Natural killer cell (primary cell): ENCODE data around the gene S100A2. TPM values are rescaled to one million over a fixed set of nuclear protein-coding genes. Genes with fewer than 3 reads are reported as not detected.

Experiments used
- ATAC-seq, 3 donors: fragments of 150-1000 bp in 2 of 3; fragments of 200-7000 bp in 1 of 3; cut with Tn5 transposase; 1 replicate in 1 of 3; 2 replicates in 2 of 3; pipeline ENCODE4 v1.10.0; 2021; ENCODE audit warnings: mild to moderate bottlenecking in 2 of 3, moderate library complexity in 2 of 3
- DNase-seq, 2 donors: peaks; one replicate each; pipeline versions ENCODE4 v3.0.0 to v3.0.0-alpha.2; 2013 to 2021; ENCODE audit warnings: mixed read lengths in 1 of 2
- H3K27ac ChIP-seq: one replicate; pipeline ENCODE4 v1.5.1; 2013; ENCODE audit warnings: mild to moderate bottlenecking, low read length
- H3K27me3 ChIP-seq: one replicate; pipeline ENCODE4 v1.6.1; 2013; ENCODE audit warnings: low read length; ENCODE audit not compliant: control insufficient read depth, insufficient read depth
- H3K36me3 ChIP-seq: one replicate; pipeline ENCODE4 v1.6.1; 2013; ENCODE audit warnings: low read length; ENCODE audit not compliant: control insufficient read depth, insufficient read depth
- H3K4me1 ChIP-seq: one replicate; pipeline ENCODE4 v1.6.1; 2013; ENCODE audit warnings: low read length; ENCODE audit not compliant: control insufficient read depth, insufficient read depth
- H3K4me3 ChIP-seq: one replicate; pipeline ENCODE4 v1.5.1; 2013; ENCODE audit warnings: low read length
- H3K9me3 ChIP-seq: one replicate; pipeline ENCODE4 v1.6.1; 2013; ENCODE audit warnings: low read length; ENCODE audit not compliant: control insufficient read depth, insufficient read depth
- H3K27ac Mint-ChIP-seq, 2 donors: one replicate each; pipeline ENCODE4 v1.8.0; 2022; ENCODE audit warnings: mild to moderate bottlenecking in 2 of 2, mixed read lengths in 2 of 2, moderate library complexity in 1 of 2
- H3K27me3 Mint-ChIP-seq, 2 donors: one replicate each; pipeline ENCODE4 v1.8.0; 2022; ENCODE audit warnings: low read depth in 2 of 2, mixed read lengths in 2 of 2
- H3K36me3 Mint-ChIP-seq: one replicate; pipeline ENCODE4 v1.8.0; 2022; ENCODE audit warnings: mixed read lengths
- H3K4me1 Mint-ChIP-seq, 2 donors: one replicate each; pipeline ENCODE4 v1.8.0; 2022; ENCODE audit warnings: mixed read lengths in 2 of 2
- H3K4me3 Mint-ChIP-seq: one replicate; pipeline ENCODE4 v1.8.0; 2022; ENCODE audit warnings: mild to moderate bottlenecking, moderate library complexity, mixed read lengths
- H3K9me3 Mint-ChIP-seq, 2 donors: one replicate each; pipeline ENCODE4 v1.8.0; 2022; ENCODE audit warnings: mixed read lengths in 2 of 2
- CTCF ChIP-seq: fragments of 200-600 bp; IDR thresholded peaks from one replicate; pipeline ENCODE4 v1.8.0; 2022; ENCODE audit warnings: antibody characterized with exemption
- WGBS: methylation state at CpG from one replicate; pipeline ENCODE4 v1.1.7; 2013; ENCODE audit warnings: missing lambda C conversion rate; ENCODE audit not compliant: insufficient coverage; 5-methylcytosine and 5-hydroxymethylcytosine counted together
- intact Hi-C: fragments of 100-400 bp; cut with micrococcal nuclease; formaldehyde crosslinking; loops from one replicate; pipeline ENCODE4 v1.14.2; 2022
- total RNA-seq, 4 donors: library from RNA; stranded (reverse); fragments of 120-200 nt in 1 of 4; gene quantifications; one replicate each; pipeline versions ENCODE4 v1.2.3 to v1.2.4, GENCODE V29; 2013 to 2022

S100A2 gene
- total RNA-seq, 3 donors from 2014 or later (not counting 1 experiment from before 2014, with no cell fraction given), result not detected

- Histone ChIP-seq H3K4me1 (peaks cover 69% of the 10 kb centered on the region), H3K27me3 (no peaks in the 10 kb centered on the region), H3K9me3 (no peaks in the 10 kb centered on the region), H3K4me3 (no peak overlapping the region), H3K27ac (peak overlapping the region; percentile 65), H3K36me3 (peaks cover 20% of the 10 kb centered on the region)
- Mint-ChIP-seq H3K27me3 (peaks cover 0 to 8% of the 10 kb centered on the region in 2 donors), H3K4me3 (peak overlapping the region; percentile 98), H3K27ac (peak overlapping the region; percentile 94 to 98), H3K4me1 (peaks cover 47 to 75% of the 10 kb centered on the region in 2 donors), H3K36me3 (no peaks in the 10 kb centered on the region), H3K9me3 (no peaks in the 10 kb centered on the region)
- WGBS, result 89% methylated on average over 8 of the region's 8 CpGs
- TF ChIP-seq CTCF, result no peak
- no peak for DNase-seq
- intact Hi-C loops, result no loop called here
- ATAC-seq, result no peak
Observed at GRCh38 chr1:153546371-153546770, 19.3 kb downstream of the S100A2 start.

DNA sequence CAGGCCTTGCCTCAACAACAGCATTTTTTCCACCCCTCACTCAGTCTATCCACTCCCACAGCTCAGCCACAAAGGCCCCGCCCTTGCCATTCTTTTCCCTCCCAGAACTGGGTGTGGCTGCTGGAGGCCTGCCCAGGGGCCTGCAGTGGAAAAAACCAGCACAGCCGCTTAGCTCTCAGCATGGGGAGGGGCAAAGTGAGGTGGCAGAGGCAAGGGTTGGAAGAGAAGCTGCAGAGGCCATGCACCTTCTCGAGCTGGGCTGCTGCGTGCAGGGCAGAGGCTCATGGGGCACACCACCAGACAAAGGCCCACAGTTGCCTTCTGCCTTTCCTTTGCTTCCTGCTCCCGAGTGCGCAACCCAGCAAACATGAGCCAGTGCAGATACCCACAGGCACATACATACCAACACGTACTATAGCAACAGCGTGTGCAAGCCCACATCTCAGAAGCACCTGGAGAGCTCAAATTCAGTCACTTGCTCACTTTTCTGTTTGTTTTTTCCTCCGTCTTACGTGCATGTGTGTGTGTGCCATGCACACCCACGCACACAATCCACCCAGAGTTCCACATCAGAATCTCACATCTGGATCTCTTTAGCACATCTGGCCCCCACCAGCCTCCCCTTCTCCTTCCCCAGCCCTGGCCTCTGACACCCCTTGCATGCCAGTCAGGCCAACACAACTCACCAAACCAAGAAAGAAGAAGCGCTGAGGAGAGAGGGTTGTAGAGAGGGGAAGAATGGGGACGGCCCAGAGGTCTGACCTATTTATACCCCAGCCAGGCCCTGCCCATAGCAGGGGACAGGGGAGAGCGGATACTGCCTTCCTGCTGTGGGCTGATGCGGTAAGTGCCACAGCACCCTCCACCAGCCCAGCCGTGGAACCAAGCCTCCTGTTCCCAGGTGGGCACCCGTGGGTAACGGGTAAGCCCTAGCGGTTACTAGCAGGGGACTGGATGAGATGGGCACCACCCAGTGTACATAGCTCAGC lies 20.3 kb downstream of the S100A2 start, which contains the start of gene S100A4:
TSS of gene S100A4 (minus strand) at position 740 of the 989 bp plus-strand sequence. CDS start 1,012 bp downstream, outside the sequence.
- Mint-ChIP-seq H3K9me3 (no peaks in the 10 kb centered on the region), H3K4me1 (peaks cover 57 to 84% of the 10 kb centered on the region in 2 donors), H3K27me3 (no peaks in the 10 kb centered on the region), H3K36me3 (no peaks in the 10 kb centered on the region), H3K27ac (peak within 1 kb of the TSS; percentile 94 to 98), H3K4me3 (peak within 1 kb of the TSS; percentile 98)
- DNase-seq (peak; percentile 50 to 88), ATAC-seq (peak; percentile 81 to 88 (median 88))
- H3K9me3 ChIP-seq, result no peaks in the 10 kb centered on the region
- WGBS, result 1% methylated on average over 18 of the region's 19 CpGs
- peak within 1 kb of the TSS; percentile 65 for H3K27ac ChIP-seq
- H3K4me3 ChIP-seq, result peak within 1 kb of the TSS; percentile 67
- intact Hi-C loops, result loop anchor here (1.0 kb wide), 1 partner anchor 9 kb away; no protein-coding TSS in a partner anchor
- TF ChIP-seq CTCF, result no peak
- peaks cover 75% of the 10 kb centered on the region for H3K4me1 ChIP-seq
- no peaks in the 10 kb centered on the region for H3K27me3 ChIP-seq
- peaks cover 20% of the 10 kb centered on the region for H3K36me3 ChIP-seq

DNA sequence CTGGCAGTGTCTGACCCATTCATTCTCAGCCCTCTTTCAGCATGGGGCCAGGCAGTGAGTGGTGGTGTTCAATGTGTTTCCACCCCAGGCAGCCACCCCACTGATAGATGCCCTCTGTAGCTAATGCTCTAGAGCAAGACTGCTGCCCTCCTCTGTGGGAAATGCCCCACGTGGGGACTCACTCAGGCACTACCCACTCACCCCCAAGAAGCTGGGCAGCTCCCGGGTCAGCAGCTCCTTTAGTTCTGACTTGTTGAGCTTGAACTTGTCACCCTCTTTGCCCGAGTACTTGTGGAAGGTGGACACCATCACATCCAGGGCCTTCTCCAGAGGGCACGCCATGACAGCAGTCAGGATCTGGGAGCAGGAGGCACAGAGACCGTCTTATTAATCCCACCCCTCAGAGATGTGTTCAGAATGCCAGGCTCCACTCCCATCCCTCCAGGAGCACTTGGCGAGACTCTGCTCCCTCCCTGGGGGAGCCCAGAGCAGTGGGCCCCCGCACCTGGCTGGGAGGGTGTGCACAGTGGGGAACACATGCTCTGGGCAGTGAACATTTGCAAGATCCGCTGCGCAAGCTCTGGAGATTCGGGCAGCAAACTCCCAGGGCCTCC lies 21.1 kb downstream of the S100A2 start:
- Histone ChIP-seq H3K4me3 (peak overlapping the region; percentile 67), H3K27me3 (no peaks in the 10 kb centered on the region), H3K4me1 (peaks cover 83% of the 10 kb centered on the region), H3K27ac (peak overlapping the region; percentile 65), H3K9me3 (no peaks in the 10 kb centered on the region), H3K36me3 (peaks cover 20% of the 10 kb centered on the region)
- intact Hi-C loops, result loop anchor here (1.0 kb wide), 1 partner anchor 8 kb away; no protein-coding TSS in a partner anchor
- H3K27ac Mint-ChIP-seq, result peak overlapping the region; percentile 94 to 98
- DNase-seq (peak in 1 of 2 donors; percentile 19), ATAC-seq (no peak)
- H3K4me1 Mint-ChIP-seq, result peaks cover 65 to 85% of the 10 kb centered on the region in 2 donors
- H3K36me3 Mint-ChIP-seq, result no peaks in the 10 kb centered on the region
- H3K9me3 Mint-ChIP-seq, result no peaks in the 10 kb centered on the region
- H3K4me3 Mint-ChIP-seq, result peak overlapping the region; percentile 98
- no peak for TF ChIP-seq CTCF
- no peaks in the 10 kb centered on the region for H3K27me3 Mint-ChIP-seq
- 48% methylated on average over 10 of the region's 10 CpGs for WGBS
